PC-9 (cell line): ENCODE measurements around the gene MGAT4A.

Experiments used
- EZH2 ChIP-seq: fragments of 200-600 bp; sonication (generic); IDR thresholded peaks from 2 replicates; pipeline ENCODE4 v1.8.0; 2017; ENCODE audit warnings: antibody characterized with exemption, low read depth
- TF ChIP-seq, protein P1 (sequence below): fragments of 200-600 bp; sonication (generic); conservative IDR thresholded peaks from 2 replicates; pipeline ENCODE4 v1.6.1; 2017; ENCODE audit warnings: mixed run types, antibody characterized with exemption, mild to moderate bottlenecking, moderate library complexity

GRCh38 chr2:98649135-98649991, 81.6 kb downstream of the MGAT4A start:
- TF ChIP-seq, protein P1, sequence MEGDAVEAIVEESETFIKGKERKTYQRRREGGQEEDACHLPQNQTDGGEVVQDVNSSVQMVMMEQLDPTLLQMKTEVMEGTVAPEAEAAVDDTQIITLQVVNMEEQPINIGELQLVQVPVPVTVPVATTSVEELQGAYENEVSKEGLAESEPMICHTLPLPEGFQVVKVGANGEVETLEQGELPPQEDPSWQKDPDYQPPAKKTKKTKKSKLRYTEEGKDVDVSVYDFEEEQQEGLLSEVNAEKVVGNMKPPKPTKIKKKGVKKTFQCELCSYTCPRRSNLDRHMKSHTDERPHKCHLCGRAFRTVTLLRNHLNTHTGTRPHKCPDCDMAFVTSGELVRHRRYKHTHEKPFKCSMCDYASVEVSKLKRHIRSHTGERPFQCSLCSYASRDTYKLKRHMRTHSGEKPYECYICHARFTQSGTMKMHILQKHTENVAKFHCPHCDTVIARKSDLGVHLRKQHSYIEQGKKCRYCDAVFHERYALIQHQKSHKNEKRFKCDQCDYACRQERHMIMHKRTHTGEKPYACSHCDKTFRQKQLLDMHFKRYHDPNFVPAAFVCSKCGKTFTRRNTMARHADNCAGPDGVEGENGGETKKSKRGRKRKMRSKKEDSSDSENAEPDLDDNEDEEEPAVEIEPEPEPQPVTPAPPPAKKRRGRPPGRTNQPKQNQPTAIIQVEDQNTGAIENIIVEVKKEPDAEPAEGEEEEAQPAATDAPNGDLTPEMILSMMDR, result peak; percentile 100
- no peak for TF ChIP-seq EZH2
